ENCODE results near the gene KRTAP5-5.
"Not testable (repeated sequence)": the region's sequence is repeated elsewhere in the genome, so short reads cannot be mapped to it uniquely, and the experiment has no call there.

KRTAP5-5 gene

GRCh38 chr11:1660111-1660867 is 30.7 kb downstream of the KRTAP5-5 start:
- DNase-seq, result no peak

- not testable (repeated sequence) for DNase-seq
Observed at GRCh38 chr11:1661454-1662269, 32.1 kb downstream of the KRTAP5-5 start.

GRCh38 chr11:1662699-1663283 is 33.2 kb downstream of the KRTAP5-5 start:
- not testable (repeated sequence) for DNase-seq

GRCh38 chr11:1665313-1665712 is 35.7 kb downstream of the KRTAP5-5 start:
- no peak for DNase-seq

- no peak for DNase-seq
Observed at GRCh38 chr11:1667121-1667850, 37.7 kb downstream of the KRTAP5-5 start.

GRCh38 chr11:1667906-1668305 is 38.3 kb downstream of the KRTAP5-5 start:
- DNase-seq, result no peak

- no peak for DNase-seq
Observed at GRCh38 chr11:1668911-1669473, 39.4 kb downstream of the KRTAP5-5 start.

- DNase-seq, result no peak
Observed at GRCh38 chr11:1669546-1670218, 40.1 kb downstream of the KRTAP5-5 start.

- DNase-seq, result not testable (repeated sequence)
Observed at GRCh38 chr11:1670457-1670856, 40.9 kb downstream of the KRTAP5-5 start.

- DNase-seq, result no peak
Observed at GRCh38 chr11:1670905-1671371, 41.4 kb downstream of the KRTAP5-5 start.

- DNase-seq, result no peak
Observed at GRCh38 chr11:1671658-1672057, 42.1 kb downstream of the KRTAP5-5 start.

- no peak for DNase-seq
Observed at GRCh38 chr11:1672613-1673350, 43.2 kb downstream of the KRTAP5-5 start.

- no peak for DNase-seq
Observed at GRCh38 chr11:1673446-1674172, 44.0 kb downstream of the KRTAP5-5 start.

GRCh38 chr11:1674173-1675131 is 44.9 kb downstream of the KRTAP5-5 start:
- DNase-seq, result no peak

- DNase-seq, result no peak
Observed at GRCh38 chr11:1675536-1676228, 46.1 kb downstream of the KRTAP5-5 start.

- no peak for DNase-seq
Observed at GRCh38 chr11:1676229-1676740, 46.7 kb downstream of the KRTAP5-5 start.

- DNase-seq, result no peak
Observed at GRCh38 chr11:1679881-1680280, 50.3 kb downstream of the KRTAP5-5 start.
